CD4-positive, alpha-beta T cell treated with Interleukin-6 at 100 ng/mL for 8 hours (primary cell): Measurements from ENCODE around the gene IGLL5.

Experiments
- DNase-seq: peaks from one replicate; pipeline ENCODE4 v3.0.0-alpha.2; 2020; ENCODE audit warnings: mixed read lengths, low spot score

The IGLL5 gene

DNA sequence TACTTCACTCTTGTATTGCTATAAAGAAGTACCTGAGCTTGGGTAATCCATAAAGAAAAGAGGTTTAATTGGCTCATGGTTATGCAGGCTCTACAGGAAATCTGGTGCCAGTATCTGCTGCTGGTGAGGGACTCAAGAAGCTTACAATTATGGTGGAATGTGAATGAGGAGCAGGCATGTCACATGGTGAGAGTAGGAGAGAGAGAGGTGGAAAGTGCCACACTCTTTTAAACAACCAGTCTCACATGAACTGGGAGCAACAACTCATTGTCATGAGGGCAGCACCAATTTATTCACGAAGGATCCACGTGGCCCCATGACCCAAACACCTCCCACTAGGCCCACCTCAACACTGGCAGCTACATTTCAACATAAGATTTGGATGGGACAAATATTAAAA, 24.6 kb upstream of the IGLL5 start:
- DNase-seq: no peak

DNA sequence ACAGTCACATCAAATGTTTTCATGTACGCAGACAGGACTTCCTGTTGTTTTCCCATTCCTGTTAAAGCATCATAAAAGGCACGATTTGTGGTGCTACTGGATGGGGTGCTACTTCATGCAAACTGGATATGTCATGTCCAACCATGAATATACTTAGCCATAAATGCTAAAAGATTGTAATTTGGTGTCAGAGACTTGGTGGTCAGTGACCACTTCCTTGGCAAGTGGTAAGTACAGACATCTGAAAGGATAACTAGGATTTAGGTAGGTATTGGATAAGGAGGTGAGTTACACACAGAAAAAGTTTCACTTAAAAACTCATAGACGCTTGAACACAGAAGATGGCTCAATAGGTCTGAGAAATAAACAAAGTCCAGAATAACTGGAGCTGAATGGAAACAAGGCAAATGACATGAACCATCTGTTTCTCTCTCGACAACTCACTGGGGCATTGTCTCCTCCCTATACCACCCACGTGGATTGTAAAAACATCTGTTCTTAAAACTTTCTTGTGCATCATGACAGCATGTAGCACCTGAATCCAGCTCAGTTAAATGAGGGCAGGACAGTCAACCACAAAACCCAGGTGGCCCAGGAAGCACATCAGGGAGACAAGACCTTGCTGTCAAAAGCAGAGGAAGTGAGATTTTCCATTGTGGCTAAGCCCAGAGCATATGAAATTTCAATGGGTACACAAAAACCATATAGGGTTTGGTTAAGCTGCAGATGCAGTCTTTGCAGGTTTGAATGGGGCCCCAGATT, 22.1 kb upstream of the IGLL5 start:
- DNase-seq: peak; percentile 54

DNA sequence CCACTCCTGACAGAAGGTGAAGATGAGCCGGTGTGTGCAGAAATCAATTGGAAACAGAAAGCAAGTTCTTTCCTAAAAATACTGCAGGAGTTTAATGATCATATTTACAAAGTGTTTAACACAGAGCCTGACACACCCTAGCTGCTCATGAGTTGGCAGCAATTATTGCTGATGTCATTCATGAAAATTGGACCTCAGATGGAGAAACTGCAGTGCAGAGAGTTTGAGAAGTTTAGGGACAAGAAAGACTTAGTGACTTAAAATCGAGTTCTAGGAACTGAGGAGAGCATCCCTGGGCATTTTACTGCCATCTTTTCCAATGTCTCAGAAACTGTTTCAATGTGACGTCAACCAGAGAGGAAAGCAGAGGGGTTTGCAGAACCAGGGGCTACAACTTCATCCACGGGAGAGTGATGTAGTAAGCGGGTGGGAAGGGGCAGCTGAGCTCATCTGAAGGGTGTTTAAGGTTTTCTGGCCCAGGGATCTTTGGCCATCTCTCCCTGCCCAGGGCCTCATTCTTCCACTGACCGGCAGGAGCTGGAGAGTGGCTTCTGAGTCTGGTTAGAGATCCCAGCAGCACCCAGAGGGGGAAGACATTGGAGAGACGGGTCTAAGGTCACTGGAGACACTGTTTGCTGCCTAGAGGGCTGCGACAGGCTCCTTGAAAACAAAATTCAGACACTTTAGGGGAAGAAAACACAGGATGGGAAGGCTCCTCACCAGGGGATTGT, 21.1 kb upstream of the IGLL5 start:
- no peak for DNase-seq

DNA sequence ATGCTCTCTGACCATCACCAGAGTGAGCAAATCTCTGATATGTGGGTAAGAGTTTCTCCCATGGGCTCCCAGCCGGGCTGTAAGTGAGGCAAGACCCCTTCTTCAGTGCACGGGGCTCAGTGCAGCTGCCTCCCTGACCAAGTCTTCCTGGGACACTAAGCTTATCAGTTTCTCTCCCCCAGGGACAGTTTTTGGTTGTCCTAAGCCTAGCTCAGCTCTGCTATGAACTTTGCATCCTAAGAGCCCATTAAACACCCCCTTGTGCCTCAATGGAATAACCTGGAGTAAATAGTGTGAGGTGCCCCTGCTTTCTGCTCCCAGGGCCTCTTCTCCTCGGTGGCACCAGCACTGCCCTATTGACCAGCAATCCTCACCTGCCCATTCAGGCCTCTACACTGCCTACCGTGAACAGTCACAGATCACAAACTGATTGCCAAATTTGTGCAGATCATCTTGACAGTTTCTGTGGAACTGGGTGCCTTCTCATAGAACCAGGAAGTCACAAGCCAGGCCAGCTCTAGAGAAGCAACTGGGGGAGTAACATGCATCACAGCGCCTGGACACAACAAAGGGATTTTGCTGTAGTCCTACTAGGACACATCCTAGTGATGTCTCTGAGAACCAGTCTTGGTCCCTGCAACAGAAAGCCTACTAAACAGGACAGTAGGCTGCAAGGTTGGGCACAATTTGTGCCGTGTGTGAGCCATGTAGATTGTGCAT, 19.5 kb upstream of the IGLL5 start:
- DNase-seq: no peak

- no peak for DNase-seq
Observed at GRCh38 chr22:22870577-22871404, 16.8 kb upstream of the IGLL5 start.

DNA sequence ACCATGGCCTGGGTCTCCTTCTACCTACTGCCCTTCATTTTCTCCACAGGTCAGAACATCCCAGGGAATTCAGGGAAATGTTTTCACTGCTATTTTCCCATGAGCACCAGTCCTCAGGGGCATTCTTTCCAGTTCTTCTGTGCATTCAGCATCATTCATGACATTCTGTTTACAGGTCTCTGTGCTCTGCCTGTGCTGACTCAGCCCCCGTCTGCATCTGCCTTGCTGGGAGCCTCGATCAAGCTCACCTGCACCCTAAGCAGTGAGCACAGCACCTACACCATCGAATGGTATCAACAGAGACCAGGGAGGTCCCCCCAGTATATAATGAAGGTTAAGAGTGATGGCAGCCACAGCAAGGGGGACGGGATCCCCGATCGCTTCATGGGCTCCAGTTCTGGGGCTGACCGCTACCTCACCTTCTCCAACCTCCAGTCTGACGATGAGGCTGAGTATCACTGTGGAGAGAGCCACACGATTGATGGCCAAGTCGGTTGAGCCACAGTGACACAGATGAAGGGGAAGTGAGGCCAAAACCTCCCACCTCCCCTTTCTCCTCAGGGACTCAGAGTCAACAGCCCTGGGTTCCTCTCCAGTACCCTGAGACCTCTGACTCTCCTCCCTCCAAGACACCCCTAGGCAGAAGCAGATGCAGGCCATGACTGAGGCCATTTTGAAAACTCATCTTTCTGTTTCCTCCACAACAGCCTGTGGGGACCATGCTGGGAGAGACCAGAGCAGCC, 15.9 kb upstream of the IGLL5 start:
- no peak for DNase-seq

DNA sequence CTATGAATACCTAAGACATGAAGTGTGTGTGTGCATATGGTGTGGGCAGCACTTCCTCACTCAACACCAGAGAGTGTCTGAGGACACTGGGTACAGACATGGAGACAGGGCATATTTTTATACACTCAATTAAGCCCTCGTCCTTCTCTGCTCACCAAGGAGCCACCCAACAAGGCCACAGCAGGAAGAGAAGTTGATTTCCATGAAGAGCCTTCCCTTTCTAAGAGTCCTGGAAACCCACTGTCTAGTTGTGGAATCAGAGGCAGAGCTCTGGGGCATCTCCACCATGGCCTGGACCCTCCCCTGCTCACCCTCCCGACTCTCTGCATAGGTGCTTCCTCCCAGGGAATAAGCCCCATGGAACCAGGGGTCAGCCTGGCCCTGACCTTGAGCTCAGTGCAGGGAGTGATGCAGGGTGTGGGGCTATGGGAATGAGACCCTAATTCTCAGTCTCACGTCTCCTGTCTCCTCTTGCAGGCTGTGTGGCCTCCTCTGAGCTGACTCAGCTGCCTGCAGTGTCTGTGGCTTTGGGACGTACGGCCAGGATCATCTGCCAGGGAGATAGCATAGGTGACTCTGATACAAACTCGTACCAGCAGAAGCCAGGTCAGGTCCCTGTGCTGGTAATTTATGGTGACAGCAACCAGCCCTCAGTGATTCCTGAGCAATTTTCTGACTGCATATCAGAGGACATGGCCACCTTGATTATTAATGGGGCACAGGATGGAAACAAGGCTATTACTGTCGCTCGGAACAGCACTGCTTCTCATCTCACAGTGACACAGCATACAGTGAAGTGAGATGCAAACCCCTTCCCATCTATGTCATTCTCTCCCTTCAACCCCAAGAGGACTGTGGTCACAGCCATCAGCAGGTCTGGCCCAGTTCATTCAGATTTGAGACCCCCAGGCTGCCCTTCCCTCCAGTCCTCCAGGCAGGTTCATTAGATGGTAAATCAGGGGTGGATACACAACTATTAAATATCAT, 14.6 kb upstream of the IGLL5 start:
- no peak for DNase-seq

DNA sequence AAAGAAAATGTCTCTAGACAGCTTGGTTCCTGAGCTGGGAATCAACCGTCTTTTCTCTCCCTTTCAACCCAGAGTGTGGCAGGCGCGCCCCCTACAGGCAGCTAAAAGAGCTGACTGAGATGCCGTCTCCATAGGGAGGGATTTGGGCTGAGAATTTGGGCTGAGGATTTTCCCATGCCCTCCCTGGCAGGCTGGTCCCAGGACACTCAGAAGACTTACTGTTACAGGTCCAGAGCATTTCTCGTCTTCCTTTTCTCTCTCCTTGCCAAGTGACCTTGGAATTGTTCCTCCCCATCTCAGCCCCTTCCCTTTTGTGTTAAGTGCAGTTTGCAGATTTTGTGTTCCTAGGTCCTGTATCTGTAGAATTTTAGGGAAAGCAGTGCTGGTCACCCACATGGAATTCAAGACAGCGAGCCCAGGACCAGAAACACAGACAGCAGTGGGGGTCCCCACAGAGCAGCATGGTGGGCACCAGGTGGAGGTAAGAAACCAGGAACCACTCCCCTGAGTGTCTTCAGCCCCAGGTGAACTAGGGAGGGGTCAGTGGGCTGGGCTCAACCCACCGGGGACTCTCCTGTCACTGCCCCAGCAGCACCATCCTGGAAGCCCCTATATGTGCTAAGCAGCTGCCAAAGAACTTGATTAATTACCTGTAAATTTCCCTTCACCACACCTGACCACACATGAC, 9.9 kb upstream of the IGLL5 start:
- peak; percentile 76 for DNase-seq

DNA sequence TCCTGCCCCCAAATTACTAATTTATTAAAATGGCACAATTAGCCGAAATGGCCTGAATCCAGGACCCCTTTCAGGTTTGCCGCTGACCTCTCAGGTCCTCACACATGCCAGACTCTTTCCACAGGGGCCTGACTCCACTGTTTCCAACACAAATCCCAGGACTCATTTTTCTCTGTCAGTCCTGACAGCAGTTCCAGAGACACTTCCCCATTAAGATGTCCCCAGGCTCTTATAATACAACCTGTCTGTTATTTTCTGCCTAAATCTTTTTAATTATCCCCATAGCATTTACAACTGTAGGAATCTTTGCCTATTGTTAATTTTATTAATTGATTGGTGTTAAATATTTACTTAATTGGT, 9.4 kb upstream of the IGLL5 start:
- DNase-seq: no peak

DNA sequence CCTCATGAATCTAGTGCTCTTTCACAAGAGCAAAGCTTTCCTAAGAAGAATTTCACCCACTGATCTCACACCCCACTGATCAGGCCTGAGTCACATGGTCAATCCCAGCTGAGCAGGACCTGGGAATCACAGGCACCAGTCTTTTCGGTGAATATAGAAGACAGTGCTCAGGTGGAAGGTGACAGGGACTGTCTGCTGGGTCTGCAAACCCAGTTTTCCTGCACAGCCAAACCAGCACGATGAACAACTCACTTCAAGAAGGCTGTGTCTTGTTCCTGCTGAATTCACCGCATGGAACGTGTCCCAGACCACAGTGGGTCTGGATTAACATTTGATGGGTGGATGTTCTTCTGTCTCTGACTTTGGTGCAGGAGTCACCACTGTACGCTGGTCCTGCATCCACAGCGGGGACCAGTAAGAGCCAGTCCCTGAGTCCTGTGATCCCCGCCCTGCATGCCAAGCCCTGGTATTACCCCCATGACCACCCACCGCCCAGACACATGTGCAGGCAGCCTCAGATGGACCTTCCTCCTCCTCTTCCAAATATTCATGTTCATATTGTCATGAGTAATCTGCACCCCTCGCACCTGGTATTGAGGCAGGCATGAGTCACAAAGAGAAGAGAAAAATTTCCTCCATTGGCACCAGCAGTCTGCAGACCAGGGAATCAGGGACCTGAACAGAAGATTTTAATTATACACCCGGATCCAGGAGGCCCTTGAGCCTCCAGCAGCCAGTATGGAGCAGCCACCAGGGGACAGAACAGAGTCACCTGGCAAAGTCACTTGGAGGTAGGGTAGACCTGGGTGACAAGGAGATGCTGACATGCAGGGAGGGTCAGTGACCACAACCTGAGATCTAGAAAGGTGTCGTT, 8.6 kb upstream of the IGLL5 start:
- no peak for DNase-seq

DNA sequence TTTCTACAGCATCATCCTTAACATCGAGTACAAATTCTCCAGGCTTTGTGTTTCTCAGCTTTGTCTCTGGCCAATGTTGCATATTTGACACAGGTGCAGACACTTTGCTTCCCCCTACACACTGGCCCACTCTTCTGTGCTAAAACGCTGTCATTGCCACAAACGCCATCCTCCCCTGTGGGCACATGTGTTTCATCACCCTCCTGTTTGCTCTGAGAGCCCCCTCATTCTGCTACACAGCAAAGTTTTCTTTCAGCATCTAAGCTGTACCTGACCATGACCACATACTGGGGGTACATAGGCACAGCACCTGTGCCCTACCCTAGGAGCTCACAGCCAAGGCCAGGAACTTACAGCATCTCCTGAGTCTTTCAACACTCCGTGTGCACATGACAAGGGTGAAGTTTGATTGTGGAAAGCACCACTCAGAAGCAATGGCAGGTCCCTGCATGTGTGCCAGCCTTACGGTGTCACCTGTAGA, 7.9 kb upstream of the IGLL5 start:
- DNase-seq: no peak

DNA sequence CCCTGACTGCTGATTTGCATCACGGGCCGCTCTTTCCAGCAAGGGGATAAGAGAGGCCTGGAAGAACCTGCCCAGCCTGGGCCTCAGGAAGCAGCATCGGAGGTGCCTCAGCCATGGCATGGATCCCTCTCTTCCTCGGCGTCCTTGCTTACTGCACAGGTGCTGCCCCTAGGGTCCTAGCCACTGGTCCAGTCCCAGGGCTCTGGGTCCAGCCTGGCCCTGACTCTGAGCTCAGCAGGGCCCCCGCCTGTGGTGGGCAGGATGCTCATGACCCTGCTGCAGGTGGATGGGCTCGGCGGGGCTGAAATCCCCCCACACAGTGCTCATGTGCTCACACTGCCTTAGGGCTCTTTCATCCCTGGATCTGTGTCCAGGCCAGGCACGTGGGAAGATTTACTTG, 7.0 kb upstream of the IGLL5 start:
- no peak for DNase-seq

GRCh38 chr22:22881116-22882000, 6.3 kb upstream of the IGLL5 start:
- no peak for DNase-seq

GRCh38 chr22:22882033-22882717, 5.4 kb upstream of the IGLL5 start:
- DNase-seq: no peak

DNA sequence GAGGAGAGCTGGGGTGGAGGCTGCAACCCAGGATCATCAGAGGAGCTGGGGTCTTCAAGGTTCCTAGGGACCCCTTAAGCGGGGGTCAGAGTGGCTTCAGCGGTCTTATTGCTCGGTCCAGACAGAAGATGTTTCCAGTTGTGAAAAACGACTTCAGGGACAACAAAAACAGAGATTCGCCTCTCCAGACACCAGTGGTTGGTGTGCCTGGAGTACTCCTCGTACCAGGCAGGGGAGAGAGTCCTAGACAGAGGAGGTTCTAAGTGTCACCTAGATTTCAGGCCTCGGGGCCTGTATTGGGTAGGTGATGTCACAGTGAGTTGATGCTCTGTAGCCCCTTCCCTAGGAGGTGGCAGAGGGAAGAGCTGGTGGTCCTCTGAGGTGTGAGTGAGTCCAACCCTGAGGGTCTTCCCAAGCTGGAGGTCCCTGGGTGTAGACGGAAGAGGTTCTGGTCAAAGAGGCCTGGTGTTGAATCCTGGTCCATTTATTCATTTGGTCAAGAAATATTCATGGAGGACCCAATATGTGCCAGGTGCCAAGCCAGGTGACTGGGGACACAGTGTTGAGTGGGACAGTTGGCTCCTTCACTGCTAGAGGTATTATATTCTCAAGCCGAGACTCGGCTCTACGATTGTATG, 4.4 kb upstream of the IGLL5 start:
- no peak for DNase-seq
